SK-N-SH (cell line): ENCODE results near the gene LYRM4.

Source experiments
- CTCF ChIP-seq: fragments of 200-600 bp; sonication (generic); IDR thresholded peaks from 2 replicates; pipeline ENCODE4 v1.6.1; 2017; ENCODE audit warnings: antibody characterized with exemption, mild to moderate bottlenecking, moderate library complexity
- FOXM1 ChIP-seq: IDR thresholded peaks from 2 replicates; pipeline ENCODE4 v1.4.0; 2012; ENCODE audit warnings: low read depth, mild to moderate bottlenecking
- JUND ChIP-seq: IDR thresholded peaks from 2 replicates; pipeline ENCODE4 v1.4.0; 2012
- NFIC ChIP-seq: IDR thresholded peaks from 2 replicates; pipeline ENCODE4 v1.4.0; 2012; ENCODE audit warnings: borderline replicate concordance
- NRF1 ChIP-seq: IDR thresholded peaks from 2 replicates; pipeline ENCODE4 v1.6.1; 2012; ENCODE audit warnings: low read depth, mild to moderate bottlenecking, low read length
- RCOR1 ChIP-seq: fragments of 150-350 bp; IDR thresholded peaks from 2 replicates; pipeline ENCODE4 v1.6.1; 2017; ENCODE audit warnings: antibody characterized with exemption, low read length
- TAF1 ChIP-seq: IDR thresholded peaks from 2 replicates; pipeline ENCODE4 v1.6.1; 2012; ENCODE audit warnings: low read depth, mild to moderate bottlenecking, low read length, moderate library complexity, borderline replicate concordance

- TF ChIP-seq CTCF (no peak), TAF1 (no peak), RCOR1 (no peak), FOXM1 (no peak), NFIC (no peak), NRF1 (no peak), JUND (no peak)
These were observed 17.3 kb upstream of the LYRM4 start for GRCh38 chr6:5278047-5278446.
